ENCODE data around the gene RAB44.
"Not testable (repeated sequence)": the region's sequence is repeated elsewhere in the genome, so short reads cannot be mapped to it uniquely, and the experiment has no call there.

RAB44 gene, protein sequence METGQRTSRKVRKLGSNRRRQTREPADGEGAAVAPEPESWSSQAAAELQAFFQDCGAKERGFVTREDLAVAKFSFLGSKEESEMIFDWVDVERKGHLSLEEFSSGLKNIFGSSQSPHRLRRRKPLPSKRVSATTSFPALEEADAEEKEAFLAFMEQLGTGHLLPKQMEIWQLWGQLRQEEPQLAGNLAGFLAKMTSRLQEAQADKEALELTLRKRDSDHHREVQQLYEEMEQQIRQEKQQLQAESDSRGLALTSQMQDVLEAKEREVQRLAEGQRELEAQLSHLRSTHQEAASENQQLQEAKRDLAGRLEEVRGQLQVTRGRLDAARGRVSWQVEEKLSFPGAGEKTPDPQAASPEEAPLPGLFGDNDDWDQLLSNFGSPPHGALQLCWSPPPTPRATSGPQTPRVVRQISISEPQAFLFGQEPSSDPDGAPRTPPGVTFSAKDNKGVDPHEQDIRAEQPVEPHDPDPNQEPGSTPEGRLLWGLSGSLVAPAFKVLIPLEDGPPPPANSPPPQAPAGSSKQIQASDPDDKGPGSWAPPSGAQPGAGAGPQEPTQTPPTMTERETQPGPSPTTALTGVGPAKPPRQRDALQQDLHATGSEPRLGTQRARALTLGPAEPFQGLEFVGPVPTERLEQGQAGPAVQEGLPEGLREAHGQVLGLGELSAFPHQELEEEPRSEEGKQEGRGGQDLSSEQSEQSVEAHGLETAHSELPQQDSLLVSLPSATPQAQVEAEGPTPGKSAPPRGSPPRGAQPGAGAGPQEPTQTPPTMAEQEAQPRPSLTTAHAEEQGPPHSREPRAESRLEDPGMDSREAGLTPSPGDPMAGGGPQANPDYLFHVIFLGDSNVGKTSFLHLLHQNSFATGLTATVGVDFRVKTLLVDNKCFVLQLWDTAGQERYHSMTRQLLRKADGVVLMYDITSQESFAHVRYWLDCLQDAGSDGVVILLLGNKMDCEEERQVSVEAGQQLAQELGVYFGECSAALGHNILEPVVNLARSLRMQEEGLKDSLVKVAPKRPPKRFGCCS

GRCh38 chr6:36697481-36697903 lies at the start of gene RAB44:
Gene RAB44 (plus strand): TSS chr6:36697826. CDS start chr6:36704236, 6,410 bp downstream.
- no peak for DNase-seq

DNA sequence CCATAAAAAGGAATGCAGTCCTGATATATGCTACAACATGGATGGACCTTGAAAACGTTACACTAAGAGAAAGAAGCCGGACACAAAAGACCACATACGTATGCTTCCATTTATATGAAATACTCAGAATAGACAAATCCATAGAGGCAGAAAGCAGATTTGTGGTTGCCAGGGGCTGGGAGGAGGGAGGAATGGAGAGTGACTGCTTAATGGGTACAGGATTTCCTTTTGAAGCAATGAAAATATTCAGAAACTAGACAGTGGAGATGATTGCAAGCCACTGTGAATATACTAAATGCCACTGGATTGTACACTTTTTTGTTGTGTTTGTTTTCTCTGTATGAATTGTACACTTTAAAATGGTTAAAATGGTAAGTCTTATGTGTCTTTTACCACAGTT lies 48.5 kb upstream of the RAB44 start:
- DNase-seq, result no peak

DNA sequence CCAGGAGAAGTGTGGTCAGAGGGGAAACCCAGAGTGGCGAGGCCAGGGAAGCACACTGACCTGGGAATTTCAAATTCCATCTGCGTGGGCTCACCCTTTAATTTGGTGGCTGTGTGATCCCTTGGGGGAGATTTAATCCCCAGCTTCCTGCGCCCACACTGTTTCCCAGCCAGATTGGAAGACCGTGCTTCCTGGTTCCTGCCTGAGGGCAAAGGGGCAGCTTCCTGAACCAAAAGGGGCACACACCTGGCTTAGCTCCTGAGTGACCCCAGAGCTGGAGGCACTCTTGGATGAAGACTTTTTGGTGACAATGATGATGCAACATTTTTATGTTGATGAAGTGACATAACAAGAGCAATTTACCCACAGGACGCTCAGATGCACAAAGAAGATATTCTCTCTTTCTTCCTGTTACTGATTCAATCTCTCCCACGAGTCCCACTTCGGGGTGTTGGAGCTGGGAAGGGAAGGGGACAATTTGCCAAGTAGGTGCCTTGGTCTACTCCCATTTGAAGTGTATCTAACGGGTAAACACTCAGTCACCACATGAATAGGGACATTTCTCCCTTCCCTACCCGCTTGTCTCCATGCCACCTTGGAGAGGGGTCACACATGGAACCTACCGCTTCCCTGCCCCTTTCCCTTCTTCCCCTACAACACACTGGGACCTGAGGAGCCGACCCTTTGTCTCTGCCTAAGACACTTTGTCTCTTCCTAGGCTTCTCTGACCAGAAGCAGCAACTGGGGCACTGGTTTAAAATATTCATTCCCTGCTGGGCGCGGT lies 47.7 kb upstream of the RAB44 start:
- no peak for DNase-seq

- no peak for DNase-seq
Observed at GRCh38 chr6:36650848-36651478, 46.7 kb upstream of the RAB44 start.

GRCh38 chr6:36651659-36652379 lies 45.8 kb upstream of the RAB44 start:
- DNase-seq, result no peak

GRCh38 chr6:36654469-36654868 lies 43.2 kb upstream of the RAB44 start:
- DNase-seq, result not testable (repeated sequence)

DNA sequence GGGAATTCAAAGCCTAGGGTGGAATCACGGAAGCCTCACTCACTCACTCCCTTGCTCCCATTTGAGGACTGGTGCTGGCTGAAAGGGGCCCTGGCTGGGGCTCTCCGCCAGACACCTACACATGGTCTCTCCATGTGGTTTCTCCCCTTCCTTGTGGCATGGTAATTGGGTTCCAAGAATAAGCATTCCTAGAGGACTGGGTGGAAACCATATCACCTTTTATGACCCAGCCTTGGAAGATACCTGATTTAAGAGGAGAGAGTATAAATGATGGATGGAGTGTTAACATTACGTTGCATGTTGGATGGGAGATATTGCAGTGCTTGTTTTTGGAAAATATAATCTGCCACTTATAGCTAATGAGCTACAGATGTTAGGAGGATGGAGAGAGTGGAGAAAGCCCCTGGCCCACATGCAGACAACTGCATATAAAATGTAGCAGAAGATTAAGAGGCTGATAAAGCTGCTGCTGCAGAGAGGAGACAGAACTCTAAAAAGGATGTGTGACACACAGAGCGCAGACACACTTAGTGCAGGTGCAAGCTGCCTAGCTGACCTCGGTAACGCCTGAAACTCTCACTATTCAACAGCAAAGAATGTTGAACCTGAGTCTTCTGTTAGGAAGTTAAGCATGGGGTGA lies 42.4 kb upstream of the RAB44 start:
- no peak for DNase-seq

DNA sequence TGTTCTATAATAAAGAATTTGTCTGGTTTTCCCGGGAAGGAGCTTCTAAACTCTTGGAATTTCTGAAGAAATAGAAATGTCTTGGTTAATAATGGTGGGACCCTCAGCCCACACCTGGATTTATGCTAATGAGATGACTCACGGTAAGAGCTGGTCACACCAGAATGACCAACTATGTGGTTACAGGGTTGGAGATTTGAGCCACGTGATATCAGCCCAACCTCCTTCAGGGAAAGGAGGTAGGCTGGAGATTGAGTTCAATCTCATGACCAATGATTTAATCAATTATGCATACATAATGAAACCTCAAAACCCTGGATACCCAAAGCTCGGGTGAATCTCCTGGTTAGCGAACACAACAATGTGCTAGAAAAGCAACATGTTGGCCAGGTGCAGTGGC lies 41.2 kb upstream of the RAB44 start:
- no peak for DNase-seq

GRCh38 chr6:36657271-36657670 lies 40.4 kb upstream of the RAB44 start:
- DNase-seq, result no peak

GRCh38 chr6:36657942-36658544 lies 39.6 kb upstream of the RAB44 start:
- no peak for DNase-seq

- DNase-seq, result peak; percentile 44
Observed at GRCh38 chr6:36659271-36659670, 38.4 kb upstream of the RAB44 start.

GRCh38 chr6:36660771-36661471 lies 36.7 kb upstream of the RAB44 start:
- no peak for DNase-seq

GRCh38 chr6:36662380-36662779 lies 35.2 kb upstream of the RAB44 start:
- no peak for DNase-seq

GRCh38 chr6:36662827-36663256 lies 34.8 kb upstream of the RAB44 start:
- DNase-seq, result no peak

DNA sequence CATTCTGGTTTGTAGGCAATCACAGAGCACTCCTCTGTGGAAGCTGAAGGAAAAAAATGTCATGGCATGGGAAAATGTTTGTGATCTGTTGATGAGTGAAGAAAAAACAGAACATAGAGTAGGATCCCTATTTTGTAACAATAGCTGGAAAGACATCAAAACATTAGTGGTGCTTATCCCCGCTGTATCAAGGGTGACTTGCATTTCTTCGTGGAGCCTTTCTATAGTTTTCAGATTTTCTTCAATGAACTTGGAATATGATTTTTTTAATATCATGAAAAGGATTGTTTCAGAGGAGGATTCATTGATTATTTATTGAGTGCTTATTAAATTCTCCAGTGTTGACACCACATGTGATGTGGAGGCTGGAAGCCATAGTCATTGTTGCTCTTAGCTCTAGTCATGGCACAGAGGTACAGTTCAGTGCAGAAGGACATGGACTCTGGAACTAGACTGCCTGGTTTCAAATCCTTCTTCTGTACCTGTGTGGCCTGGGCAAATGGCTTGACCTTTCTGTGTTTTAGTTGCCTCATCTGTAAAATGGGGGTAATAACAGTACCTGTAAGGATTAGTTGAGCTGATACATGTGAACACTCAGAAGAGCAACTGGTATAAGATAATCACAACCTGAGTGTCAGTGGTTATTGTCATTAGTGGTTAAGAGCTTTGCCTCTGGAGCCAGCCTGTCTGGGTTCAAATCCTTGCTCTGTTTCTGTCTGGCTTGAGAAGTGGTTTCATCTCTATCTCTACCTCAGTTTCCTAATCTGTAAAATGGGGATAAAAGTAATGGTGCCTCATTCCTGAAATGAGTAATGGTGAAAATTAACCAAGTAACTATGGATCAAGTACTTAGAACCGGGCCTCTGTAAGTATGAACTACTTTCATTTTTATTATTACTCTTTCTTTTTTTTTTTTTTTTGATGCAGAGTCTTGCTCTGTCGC lies 33.9 kb upstream of the RAB44 start:
- no peak for DNase-seq

DNA sequence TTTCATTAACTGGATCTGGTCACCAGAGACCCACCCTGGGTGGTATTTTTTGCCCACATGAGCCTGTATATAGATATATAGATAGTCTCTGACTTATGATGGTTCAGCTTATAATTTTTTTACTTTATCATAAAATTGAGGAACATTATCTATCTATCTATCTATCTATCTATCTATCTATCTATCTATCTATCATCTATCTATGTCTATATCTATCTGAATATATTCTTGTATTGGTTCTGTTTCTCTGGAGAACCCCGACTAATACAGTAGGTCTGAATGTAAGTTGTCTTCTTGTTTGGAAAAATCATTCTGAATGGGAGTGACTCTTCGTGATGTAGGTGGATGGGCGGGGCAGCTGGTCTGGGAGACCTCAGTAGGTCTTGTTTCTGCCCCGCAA lies 32.4 kb upstream of the RAB44 start:
- DNase-seq, result no peak

DNA sequence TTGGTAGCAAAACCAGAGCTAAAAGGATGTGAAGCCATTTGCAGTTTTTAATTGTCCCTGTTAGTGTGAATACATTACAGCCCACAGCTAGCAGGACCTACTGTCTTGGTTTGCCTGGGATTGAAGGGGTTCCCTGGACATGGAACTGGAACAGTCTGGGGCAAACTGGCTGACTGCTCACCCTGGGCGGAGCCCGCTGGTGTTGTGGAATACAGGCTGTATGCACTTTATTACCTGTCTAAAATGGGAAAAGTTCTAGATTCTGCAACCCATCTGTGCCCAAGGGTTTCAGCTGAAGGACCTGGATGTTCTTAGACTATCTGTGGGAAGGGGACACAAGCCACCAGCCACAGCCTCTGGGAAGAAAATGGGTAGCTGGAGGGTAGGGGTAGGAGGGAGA lies 31.3 kb upstream of the RAB44 start:
- DNase-seq, result no peak

DNA sequence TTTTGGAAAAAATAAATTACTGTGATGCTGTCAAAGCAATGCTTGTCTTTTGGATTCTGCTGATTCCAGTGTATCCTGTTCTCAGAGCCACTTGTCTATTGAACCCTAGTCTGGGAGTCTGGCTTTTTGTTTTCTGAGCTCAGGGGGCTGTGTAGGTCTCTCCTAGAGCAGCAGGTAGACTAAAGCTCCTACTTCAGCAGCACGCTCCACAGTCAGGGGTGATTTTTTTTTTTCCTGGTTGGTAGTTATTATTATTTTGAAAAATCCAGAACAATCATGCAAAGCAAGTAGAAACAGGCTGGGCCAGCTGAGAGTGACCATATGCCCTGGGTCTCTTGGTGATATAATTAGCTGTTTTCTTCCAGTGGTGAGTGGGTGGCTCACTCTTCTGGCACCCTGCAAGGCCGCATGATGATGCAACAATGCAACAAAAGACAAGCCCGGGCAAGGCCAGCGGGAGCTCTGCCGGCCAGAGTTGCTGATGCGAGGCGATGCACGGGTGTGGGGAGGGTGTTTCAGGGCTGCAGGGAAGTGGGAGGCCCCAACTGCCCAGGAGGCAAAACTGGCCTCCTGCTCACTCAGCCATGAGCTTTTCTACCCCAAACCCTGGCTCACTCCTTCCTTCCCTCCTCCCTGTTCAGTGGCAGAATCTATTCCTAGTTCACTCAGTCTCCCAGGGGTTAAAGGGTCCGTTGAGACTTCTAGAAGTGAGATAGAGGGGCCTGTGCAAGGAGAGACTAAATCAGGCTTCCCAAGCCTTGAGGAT lies 30.6 kb upstream of the RAB44 start:
- DNase-seq, result peak; percentile 40
